ENCODE data around the gene CAVIN4. TPM values are rescaled to one million over a fixed set of nuclear protein-coding genes. Genes with fewer than 3 reads are reported as not detected.

CAVIN4 gene
- total RNA-seq, 6 experiments from 2014 or later = 0.12 to 0.19 (median 0.14) TPM; not detected in 2

GRCh38 chr9:100602342-100602801, 24.5 kb downstream of the CAVIN4 start:
- intact Hi-C loops (cut with DNase I) = no loop called here
- Histone ChIP-seq H3K4me1 (no peaks in the 10 kb centered on the region), H3K36me3 (no peaks in the 10 kb centered on the region), H3K9me3 (no peaks in the 10 kb centered on the region), H3K27me3 (no peaks in the 10 kb centered on the region), H3K27ac (no peak overlapping the region), H3K4me3 (no peak overlapping the region)
- WGBS (ENCODE audit: insufficient coverage, low coverage, low lambda C conversion rate, missing lambda C conversion rate) = 4% methylated on average over 2 of the region's 2 CpGs
- ATAC-seq = peak; percentile 52 to 60 (median 56)
- TF ChIP-seq POLR2A (IDR thresholded peaks at IDR 0.05) (no peak), CTCF (IDR thresholded peaks at IDR 0.05) (peak; percentile 51 to 71 (median 65))
- DNase-seq = no peak

- DNase-seq (no peak), ATAC-seq (no peak)
- intact Hi-C loops (cut with DNase I) = no loop called here
- Histone ChIP-seq H3K27me3 (no peaks in the 10 kb centered on the region), H3K36me3 (no peaks in the 10 kb centered on the region), H3K4me3 (no peak overlapping the region), H3K27ac (no peak overlapping the region), H3K4me1 (no peaks in the 10 kb centered on the region), H3K9me3 (no peaks in the 10 kb centered on the region)
- TF ChIP-seq CTCF (IDR thresholded peaks at IDR 0.05) = no peak
- TF ChIP-seq POLR2A (IDR thresholded peaks at IDR 0.05) = no peak
- WGBS (ENCODE audit: insufficient coverage, low coverage, low lambda C conversion rate, missing lambda C conversion rate) = 70% methylated on average over 1 of the region's 1 CpG
Observed at GRCh38 chr9:100605405-100605804, 27.5 kb downstream of the CAVIN4 start.

- H3K9me3 ChIP-seq = no peaks in the 10 kb centered on the region
- WGBS (ENCODE audit: insufficient coverage, low coverage, low lambda C conversion rate, missing lambda C conversion rate) = no CpG with 5 or more reads among the region's 5 CpGs
- H3K27me3 ChIP-seq = no peaks in the 10 kb centered on the region
- H3K4me3 ChIP-seq = no peak overlapping the region
- no peak overlapping the region for H3K27ac ChIP-seq
- intact Hi-C loops (cut with DNase I) = no loop called here
- no peak for TF ChIP-seq POLR2A (IDR thresholded peaks at IDR 0.05)
- TF ChIP-seq CTCF (IDR thresholded peaks at IDR 0.05) = no peak
- H3K4me1 ChIP-seq = no peaks in the 10 kb centered on the region
- H3K36me3 ChIP-seq = no peaks in the 10 kb centered on the region
- ATAC-seq (no peak), DNase-seq (no peak)
Observed at GRCh38 chr9:100619194-100619593, 41.3 kb downstream of the CAVIN4 start.

GRCh38 chr9:100619665-100620064, 41.8 kb downstream of the CAVIN4 start:
- intact Hi-C loops (cut with DNase I) = no loop called here

More at GRCh38 chr9:100619665-100620064, 41.8 kb downstream of the CAVIN4 start:
- no CpG with 5 or more reads among the region's 5 CpGs for WGBS (ENCODE audit: insufficient coverage, low coverage, low lambda C conversion rate, missing lambda C conversion rate)
- no peak for DNase-seq
- no peaks in the 10 kb centered on the region for H3K36me3 ChIP-seq
- no peak overlapping the region for H3K27ac ChIP-seq
- no peaks in the 10 kb centered on the region for H3K9me3 ChIP-seq
- TF ChIP-seq CTCF (IDR thresholded peaks at IDR 0.05) = no peak
- no peak for TF ChIP-seq POLR2A (IDR thresholded peaks at IDR 0.05)
- ATAC-seq = no peak
- no peak overlapping the region for H3K4me3 ChIP-seq
- H3K27me3 ChIP-seq = no peaks in the 10 kb centered on the region
- H3K4me1 ChIP-seq = no peaks in the 10 kb centered on the region

Measured in right lobe of liver (tissue), 6 donors.